ENCODE results near the gene SUV39H1.

Gene SUV39H1

GRCh38 chrX:48754238-48754637, 57.7 kb downstream of the SUV39H1 start:
- DNase-seq (ENCODE audit: low read depth in 1 of 2, low spot score in 1 of 2) = no peak
